HG03095 (cell line): ENCODE data around the gene AZU1.
"Not testable (repeated sequence)": the region's sequence is repeated elsewhere in the genome, so short reads cannot be mapped to it uniquely, and the experiment has no call there.

Experiments used
- ATAC-seq: cut with Tn5 transposase; IDR thresholded peaks from one replicate; pipeline ENCODE4 v1.9.1; 2021; ENCODE audit warnings: moderate library complexity; ENCODE audit not compliant: unreplicated experiment

AZU1 gene

GRCh38 chr19:869245-870177 is 41.9 kb downstream of the AZU1 start:
- ATAC-seq: no peak

GRCh38 chr19:870314-870713 is 42.7 kb downstream of the AZU1 start:
- no peak for ATAC-seq

DNA sequence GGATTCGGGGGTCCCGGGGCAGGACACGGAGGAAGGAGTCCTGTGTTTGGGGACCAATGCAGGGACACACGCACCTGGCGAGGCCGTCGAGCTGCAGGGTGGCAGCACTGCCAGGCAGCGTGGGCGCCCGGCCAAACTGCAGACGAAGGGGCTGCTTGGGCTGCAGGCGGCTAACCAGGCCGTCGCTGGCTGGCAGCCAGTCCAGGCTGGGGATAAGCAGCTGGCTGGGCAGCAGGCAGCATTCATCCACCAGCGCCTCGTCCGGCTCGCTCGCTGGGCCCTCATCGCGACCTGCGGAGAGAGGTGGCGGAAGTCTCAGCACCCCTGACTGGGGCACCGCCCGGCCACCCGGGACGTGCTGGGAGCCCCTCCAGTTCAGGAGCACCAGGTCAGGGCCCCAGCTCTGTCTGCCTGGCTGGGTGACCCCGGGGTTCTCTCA is 43.3 kb downstream of the AZU1 start:
- ATAC-seq: no peak

GRCh38 chr19:871446-872265 is 44.0 kb downstream of the AZU1 start:
- no peak for ATAC-seq

DNA sequence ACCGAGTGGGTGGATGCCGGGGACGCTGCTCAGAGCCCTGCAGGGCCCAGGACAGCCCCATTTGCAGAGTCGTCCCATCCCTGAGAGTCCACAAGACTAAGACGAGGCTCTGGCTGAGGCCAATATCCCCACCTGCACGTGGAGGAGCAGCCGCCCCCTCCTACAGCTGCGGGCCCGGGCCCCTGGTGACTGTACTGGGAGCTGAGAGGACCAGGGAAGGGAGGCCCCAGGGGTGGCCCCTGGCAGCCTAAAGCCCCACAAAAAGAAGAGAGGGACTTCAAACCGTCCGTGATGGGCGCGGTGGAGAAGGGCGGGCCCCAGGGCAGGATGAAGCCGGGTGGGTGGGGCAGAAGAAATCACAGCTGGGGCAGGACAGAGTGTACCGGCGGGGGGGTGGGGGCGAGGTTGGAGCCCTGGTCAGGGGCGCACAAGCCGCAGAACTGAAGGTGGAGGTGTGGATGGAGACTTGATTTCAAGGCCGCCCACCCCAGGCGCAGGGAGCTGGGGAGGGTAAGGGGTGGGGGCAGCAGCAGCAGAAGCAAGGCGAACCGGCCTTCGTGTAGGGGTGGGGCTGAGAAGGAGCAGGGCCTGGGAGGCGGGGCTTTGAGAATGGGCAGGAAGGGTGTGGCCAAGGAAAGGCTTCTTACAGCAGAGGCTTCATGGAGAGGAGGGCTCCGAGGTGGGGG is 44.8 kb downstream of the AZU1 start:
- ATAC-seq: no peak

GRCh38 chr19:873084-873483 is 45.4 kb downstream of the AZU1 start:
- ATAC-seq: no peak

- ATAC-seq: no peak
Measured at GRCh38 chr19:873561-874041, 46.0 kb downstream of the AZU1 start.

- ATAC-seq: no peak
Measured at GRCh38 chr19:875265-875879, 47.7 kb downstream of the AZU1 start.

GRCh38 chr19:876089-876488 is 48.5 kb downstream of the AZU1 start:
- no peak for ATAC-seq

DNA sequence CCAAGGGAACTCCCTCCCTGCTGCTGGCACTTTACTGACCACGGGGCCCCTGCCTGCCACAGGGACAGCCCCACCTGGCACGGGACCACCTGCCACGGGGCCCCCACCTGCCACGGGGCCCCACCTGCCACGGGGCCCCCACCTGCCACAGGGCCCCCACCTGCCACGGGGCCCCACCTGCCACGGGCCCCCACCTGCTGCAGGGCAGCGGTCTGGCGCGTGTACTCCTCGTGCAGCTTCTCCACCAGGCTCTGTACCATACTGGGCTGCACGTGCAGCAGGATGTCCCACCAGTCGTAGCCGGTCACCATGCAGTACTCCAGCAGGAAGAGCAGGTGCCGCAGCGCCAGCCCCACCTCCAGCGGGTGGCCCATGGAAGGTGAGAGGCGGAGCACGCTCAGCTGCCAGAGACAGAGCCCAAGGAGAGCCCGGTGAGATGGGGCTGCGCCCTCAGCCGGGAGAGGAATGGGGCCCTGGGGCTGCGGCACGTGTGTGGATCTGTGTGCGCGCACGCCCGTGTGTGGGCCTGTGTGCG is 49.2 kb downstream of the AZU1 start:
- no peak for ATAC-seq

- not testable (repeated sequence) for ATAC-seq
Measured at GRCh38 chr19:877992-878660, 50.5 kb downstream of the AZU1 start.

DNA sequence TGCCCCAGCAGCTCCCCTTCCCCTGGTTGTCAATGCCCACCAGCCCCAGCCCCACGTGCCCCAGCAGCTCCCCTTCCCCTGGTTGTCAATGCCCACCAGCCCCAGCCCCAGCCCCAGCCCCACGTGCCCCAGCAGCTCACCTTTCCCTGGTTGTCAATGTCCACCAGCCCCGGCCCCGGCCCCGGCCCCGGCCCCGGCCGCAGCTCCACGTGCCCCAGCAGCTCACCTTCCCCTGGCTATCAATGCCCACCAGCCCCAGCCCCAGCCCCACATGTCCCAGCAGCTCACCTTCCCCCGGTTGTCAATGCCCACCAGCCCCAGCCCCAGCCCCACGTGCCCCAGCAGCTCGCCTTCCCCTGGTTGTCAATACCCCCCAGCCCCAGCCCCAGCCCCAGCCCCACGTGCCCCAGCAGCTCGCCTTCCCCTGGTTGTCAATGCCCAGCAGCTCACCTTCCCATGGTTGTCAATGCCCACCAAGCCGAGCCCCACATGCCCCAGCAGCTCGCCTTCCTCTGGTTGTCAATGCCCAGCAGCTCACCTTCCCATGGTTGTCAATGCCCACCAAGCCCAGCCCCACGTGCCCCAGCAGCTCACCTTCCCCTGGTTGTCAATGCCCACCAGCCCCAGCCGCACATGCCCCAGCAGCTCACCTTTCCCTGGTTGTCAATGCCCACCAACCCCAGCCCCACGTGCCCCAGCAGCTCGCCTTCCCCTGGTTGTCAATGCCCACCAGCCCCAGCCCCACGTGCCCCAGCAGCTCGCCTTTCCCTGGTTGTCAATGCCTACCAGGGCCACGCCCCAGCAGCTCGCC is 51.3 kb downstream of the AZU1 start:
- ATAC-seq: not testable (repeated sequence)

- ATAC-seq: no peak
Measured at GRCh38 chr19:879711-880438, 52.2 kb downstream of the AZU1 start.
